ENCODE results near the gene MEMO1. TPM values are rescaled to one million over a fixed set of nuclear protein-coding genes. Genes with fewer than 3 reads are reported as not detected.

MEMO1 gene
- total and polyA plus RNA-seq, 2 of the 4 experiments (the other 2 are of a cell fraction) = 23.7 to 49.7 TPM

- in situ Hi-C loops (cut with MboI; ENCODE audit: low sequenced_read_pairs) (no loop called here), dilution Hi-C loops (cut with HindIII; ENCODE audit: low sequenced_read_pairs, unreplicated experiment) (no loop called here), intact Hi-C loops (cut with micrococcal nuclease) (loop anchor here (10.0 kb wide), 1 partner anchor 58 kb away; no protein-coding TSS in a partner anchor)
- Histone ChIP-seq H4K91ac (ENCODE audit: insufficient read depth, low read depth, low read length) (no peak overlapping the region), H3K4me1 (ENCODE audit: control insufficient read depth, insufficient read depth, low read length) (0 out of 2 replicates have a peak, but pooled peaks cover 3% of the 10 kb centered on the region), H2AK9ac (replicated peaks; ENCODE audit: low read depth, low read length, poor library complexity) (no peak overlapping the region), H3K18ac (ENCODE audit: low read depth, low read length) (no peak overlapping the region), H3K9me1 (ENCODE audit: insufficient read depth, low read length) (no peaks in the 10 kb centered on the region; the same call in 1 of the 2 replicates), H3K56ac (ENCODE audit: extremely low read depth, insufficient read depth, low read length) (no peak overlapping the region), H3K27ac (ENCODE audit: insufficient read depth, low read length) (no peak overlapping the region), H2BK5ac (ENCODE audit: low read depth, low read length, poor library complexity, severe bottlenecking) (no peak overlapping the region), H3K9me3 (ENCODE audit: control insufficient read depth, insufficient read depth, low read length) (no peaks in the 10 kb centered on the region), H3K27me3 (ENCODE audit: control insufficient read depth, insufficient read depth, low read length) (no peaks in the 10 kb centered on the region), H2AK5ac (ENCODE audit: low read depth, low read length) (no peak overlapping the region), H3K4ac (ENCODE audit: low read depth, low read length) (no peak overlapping the region), H2BK15ac (ENCODE audit: low read depth, low read length) (no peak overlapping the region), H3K36me3 (ENCODE audit: control insufficient read depth, insufficient read depth, low read length) (no peaks in the 10 kb centered on the region), H3K9ac (ENCODE audit: low read depth, low read length) (no peak overlapping the region), H3K23ac (ENCODE audit: low read depth, low read length) (no peak overlapping the region), H4K8ac (ENCODE audit: low read depth in 2 of 2, low read length in 2 of 2) (no peak overlapping the region), H2BK120ac (ENCODE audit: low read depth, low read length) (no peak overlapping the region), H2BK20ac (ENCODE audit: low read depth, low read length) (no peak overlapping the region), H3K14ac (replicated peaks; ENCODE audit: low read depth, low read length) (no peak overlapping the region), H4K20me1 (ENCODE audit: insufficient read depth, low read length) (peaks cover 50% of the 10 kb centered on the region), H4K5ac (ENCODE audit: low read depth, low read length) (no peak overlapping the region), H3K4me2 (ENCODE audit: low read depth, low read length) (no peak overlapping the region), H2AFZ (replicated peaks; ENCODE audit: low read length, poor library complexity) (no peak overlapping the region), H3K79me1 (ENCODE audit: low read depth in 1 of 2, low read length in 2 of 2) (peaks cover 20 to 46% of the 10 kb centered on the region in 2 experiments), H3K4me3 (ENCODE audit: insufficient read depth, low read depth, low read length) (no peak overlapping the region)
- WGBS, 2 experiments (ENCODE audit: extremely low coverage in 2 of 2, insufficient read length in 1 of 2) = no CpG with 5 or more reads among the region's 3 CpGs
- ATAC-seq (ENCODE audit: low read depth) (no peak), DNase-seq (no peak)
- CTCF ChIA-PET = no interaction called here
- POLR2A ChIA-PET (ENCODE audit: unreplicated experiment) = no interaction called here
- TF ChIP-seq MAZ (IDR thresholded peaks at IDR 0.05; ENCODE audit: borderline replicate concordance, low read depth, low read length) (no peak), SMC3 (IDR thresholded peaks at IDR 0.05; ENCODE audit: low read depth, low read length) (no peak), MXI1 (IDR thresholded peaks at IDR 0.05; ENCODE audit: borderline replicate concordance, low read depth, low read length) (no peak), POLR2A (IDR thresholded peaks at IDR 0.05; ENCODE audit: low read depth, low read length) (no peak), CEBPB (IDR thresholded peaks at IDR 0.05; ENCODE audit: low read depth, low read length) (no peak), RCOR1 (IDR thresholded peaks at IDR 0.05; ENCODE audit: insufficient replicate concordance, low read length) (no peak), MAFK (IDR thresholded peaks at IDR 0.05; ENCODE audit: low read depth, low read length) (no peak), BHLHE40 (IDR thresholded peaks at IDR 0.05; ENCODE audit: low read depth, low read length) (no peak), CTCF (conservative IDR thresholded peaks at IDR 0.05; ENCODE audit: low read depth, low read length) (no peak), FOS (IDR thresholded peaks at IDR 0.05; ENCODE audit: low read depth, low read length) (no peak), RAD21 (IDR thresholded peaks at IDR 0.05; ENCODE audit: low read length) (no peak), NFE2L2 (IDR thresholded peaks at IDR 0.05; ENCODE audit: low read depth, low read length) (no peak), CHD1 (IDR thresholded peaks at IDR 0.05; ENCODE audit: low read depth, low read length) (no peak), ELK1 (IDR thresholded peaks at IDR 0.05; ENCODE audit: borderline replicate concordance, low read depth, low read length) (no peak), RFX5 (IDR thresholded peaks at IDR 0.05; ENCODE audit: low read depth, low read length) (no peak)
- TF ChIP-seq, protein P1, sequence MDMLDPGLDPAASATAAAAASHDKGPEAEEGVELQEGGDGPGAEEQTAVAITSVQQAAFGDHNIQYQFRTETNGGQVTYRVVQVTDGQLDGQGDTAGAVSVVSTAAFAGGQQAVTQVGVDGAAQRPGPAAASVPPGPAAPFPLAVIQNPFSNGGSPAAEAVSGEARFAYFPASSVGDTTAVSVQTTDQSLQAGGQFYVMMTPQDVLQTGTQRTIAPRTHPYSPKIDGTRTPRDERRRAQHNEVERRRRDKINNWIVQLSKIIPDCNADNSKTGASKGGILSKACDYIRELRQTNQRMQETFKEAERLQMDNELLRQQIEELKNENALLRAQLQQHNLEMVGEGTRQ (IDR thresholded peaks at IDR 0.05; ENCODE audit: low read depth, low read length) = no peak
- no TSS peak for BruUV-seq (replicated peaks)
Measured at GRCh38 chr2:32002406-32002805, 8.4 kb downstream of the MEMO1 start.

All from IMR-90 (cell line).